Calu3 (cell line): ENCODE results near the gene DSG3. TPM values are rescaled to one million over a fixed set of nuclear protein-coding genes. Genes with fewer than 3 reads are reported as not detected.

Experiments
- Bru-seq: library from RNA; stranded (reverse); fragments of 400-500 nt; gene quantifications from one replicate; lab custom pipeline; 2021; lab: Mats Ljungman, UMichigan
- BruChase-seq, 2 experiments: library from RNA; stranded (reverse); fragments of 400-500 nt; gene quantifications; one replicate each; lab custom pipeline; 2021; lab: Mats Ljungman, UMichigan
- BruUV-seq: library from RNA; stranded (reverse); fragments of 400-500 nt; replicated peaks from 2 replicates; lab custom pipeline; 2021; lab: Mats Ljungman, UMichigan
- CTCF ChIA-PET: fragments of 300-600 bp; sonication (Branson Sonifier 250); formaldehyde crosslinking; loops from one replicate; lab custom pipeline; 2022; ENCODE audit warnings: antibody characterized with exemption; lab: Charles Lee
- DNase-seq: peaks from one replicate; pipeline ENCODE4 v3.0.0; 2022
- H3K27ac Mint-ChIP-seq: one replicate; pipeline ENCODE4 v1.8.0; 2022; ENCODE audit warnings: mixed read lengths; ENCODE audit not compliant: unreplicated experiment
- H3K27me3 Mint-ChIP-seq: one replicate; pipeline ENCODE4 v1.8.0; 2022; ENCODE audit warnings: mixed read lengths; ENCODE audit not compliant: unreplicated experiment
- H3K36me3 Mint-ChIP-seq: one replicate; pipeline ENCODE4 v1.8.0; 2022; ENCODE audit warnings: mild to moderate bottlenecking, moderate library complexity, mixed read lengths; ENCODE audit not compliant: insufficient read depth, unreplicated experiment
- H3K4me1 Mint-ChIP-seq: one replicate; pipeline ENCODE4 v1.8.0; 2022; ENCODE audit warnings: mild to moderate bottlenecking, low read depth, mixed read lengths; ENCODE audit not compliant: unreplicated experiment
- H3K4me3 Mint-ChIP-seq: one replicate; pipeline ENCODE4 v1.8.0; 2022; ENCODE audit warnings: mild to moderate bottlenecking, low read depth, moderate library complexity, mixed read lengths; ENCODE audit not compliant: unreplicated experiment
- H3K9me3 Mint-ChIP-seq: one replicate; pipeline ENCODE4 v1.8.0; 2022; ENCODE audit warnings: low read depth, mixed read lengths; ENCODE audit not compliant: unreplicated experiment
- intact Hi-C: fragments of 100-400 bp; cut with micrococcal nuclease; formaldehyde crosslinking; loops from one replicate; pipeline ENCODE4 v1.10.0; 2022; ENCODE audit not compliant: unreplicated experiment
- long read RNA-seq: library from polyadenylated mRNA; stranded (forward); transcript quantifications from one replicate; pipeline ENCODE4 v2.0.0, GENCODE V29; 2022
- total RNA-seq: library from RNA; stranded (reverse); gene quantifications from 2 replicates; pipeline ENCODE4 v1.2.3, GENCODE V29; 2022
- TF ChIP-seq, protein P1 (sequence below): fragments of 200-600 bp; IDR thresholded peaks from one replicate; pipeline ENCODE4 v1.8.0; 2022; ENCODE audit warnings: antibody characterized with exemption; ENCODE audit not compliant: unreplicated experiment

DSG3 gene
- 1.2 and 1.8 TPM in 2 replicates for total RNA-seq
- percentile 34 among the genes with signal in this experiment for Bru-seq, nascent RNA
- percentile 44 among the genes with signal in this experiment for BruChase-seq, experiment 1, labeled RNA remaining after a 6-hour chase
- percentile 32 among the genes with signal in this experiment for BruChase-seq, experiment 2, labeled RNA remaining after a 2-hour chase
- long read RNA-seq, full-length matches to known transcripts, result 1 of 4 reads
- long read RNA-seq, partial matches to known transcripts, result 1 of 4 reads
- long read RNA-seq, other reads (novel, unspliced or antisense), result 2 of 4 reads

- TSS peak; percentile 80 for BruUV-seq
- DNase-seq, result peak; percentile 11
- H3K9me3 Mint-ChIP-seq, result no peaks in the 10 kb centered on the region
- H3K27ac Mint-ChIP-seq, result no peak within 1 kb of the TSS
- TF ChIP-seq, protein P1, sequence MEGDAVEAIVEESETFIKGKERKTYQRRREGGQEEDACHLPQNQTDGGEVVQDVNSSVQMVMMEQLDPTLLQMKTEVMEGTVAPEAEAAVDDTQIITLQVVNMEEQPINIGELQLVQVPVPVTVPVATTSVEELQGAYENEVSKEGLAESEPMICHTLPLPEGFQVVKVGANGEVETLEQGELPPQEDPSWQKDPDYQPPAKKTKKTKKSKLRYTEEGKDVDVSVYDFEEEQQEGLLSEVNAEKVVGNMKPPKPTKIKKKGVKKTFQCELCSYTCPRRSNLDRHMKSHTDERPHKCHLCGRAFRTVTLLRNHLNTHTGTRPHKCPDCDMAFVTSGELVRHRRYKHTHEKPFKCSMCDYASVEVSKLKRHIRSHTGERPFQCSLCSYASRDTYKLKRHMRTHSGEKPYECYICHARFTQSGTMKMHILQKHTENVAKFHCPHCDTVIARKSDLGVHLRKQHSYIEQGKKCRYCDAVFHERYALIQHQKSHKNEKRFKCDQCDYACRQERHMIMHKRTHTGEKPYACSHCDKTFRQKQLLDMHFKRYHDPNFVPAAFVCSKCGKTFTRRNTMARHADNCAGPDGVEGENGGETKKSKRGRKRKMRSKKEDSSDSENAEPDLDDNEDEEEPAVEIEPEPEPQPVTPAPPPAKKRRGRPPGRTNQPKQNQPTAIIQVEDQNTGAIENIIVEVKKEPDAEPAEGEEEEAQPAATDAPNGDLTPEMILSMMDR, result no peak
- no peaks in the 10 kb centered on the region for H3K27me3 Mint-ChIP-seq
- CTCF ChIA-PET, result no interaction called here
- H3K4me3 Mint-ChIP-seq, result peak within 1 kb of the TSS; percentile 41
- peaks cover 21% of the 10 kb centered on the region for H3K4me1 Mint-ChIP-seq
- no peaks in the 10 kb centered on the region for H3K36me3 Mint-ChIP-seq
- intact Hi-C loops, result no loop called here
These were observed at the start of gene DSG3 for GRCh38 chr18:31447530-31448191. DSG3 (plus strand) TSS chr18:31447741; CDS start chr18:31447878, 137 bp downstream.

DNA sequence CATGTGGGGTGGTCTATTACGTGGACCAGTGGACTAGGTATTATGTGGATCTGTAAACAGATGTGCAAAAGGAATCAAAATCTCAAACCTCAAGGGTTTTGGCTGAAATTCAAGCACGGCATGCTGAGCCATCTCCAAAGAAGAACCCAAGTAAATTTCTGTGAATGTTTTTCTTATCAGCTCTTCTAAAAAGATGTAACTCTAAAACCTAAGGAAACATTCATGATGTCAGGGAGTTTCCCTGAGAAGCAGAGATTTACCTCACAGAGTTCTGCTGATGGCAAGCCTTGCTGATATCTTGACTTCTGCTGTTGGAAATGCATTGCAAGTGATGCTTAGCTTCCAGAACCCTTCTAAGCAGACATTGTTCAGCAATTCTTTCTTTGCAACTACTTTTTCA, 49.4 kb upstream of the DSG3 start:
- Mint-ChIP-seq H3K27ac (no peak overlapping the region), H3K27me3 (no peaks in the 10 kb centered on the region), H3K9me3 (no peaks in the 10 kb centered on the region), H3K4me1 (peaks cover 51% of the 10 kb centered on the region), H3K4me3 (no peak overlapping the region), H3K36me3 (no peaks in the 10 kb centered on the region)
- intact Hi-C loops, result loop anchor here (5.0 kb wide), 1 partner anchor 131 kb away; no protein-coding TSS in a partner anchor
- TF ChIP-seq, protein P1, result no peak
- no peak for DNase-seq
- BruUV-seq, result no TSS peak
- CTCF ChIA-PET, result no interaction called here

GRCh38 chr18:31399306-31400032, 48.1 kb upstream of the DSG3 start:
- H3K27me3 Mint-ChIP-seq, result no peaks in the 10 kb centered on the region
- no TSS peak for BruUV-seq
- no peaks in the 10 kb centered on the region for H3K9me3 Mint-ChIP-seq
- peak; percentile 21 for DNase-seq
- no peaks in the 10 kb centered on the region for H3K36me3 Mint-ChIP-seq
- TF ChIP-seq, protein P1, result no peak
- peak overlapping the region; percentile 49 for H3K27ac Mint-ChIP-seq
- CTCF ChIA-PET, result no interaction called here
- intact Hi-C loops, result loop anchor here (1.0 to 5.0 kb wide), 2 partner anchors 132 to 298 kb away; no protein-coding TSS in a partner anchor
- H3K4me1 Mint-ChIP-seq, result peaks cover 50% of the 10 kb centered on the region
- no peak overlapping the region for H3K4me3 Mint-ChIP-seq
